NCI-H2171 treated with DMSO at 0.1 percent for 48 hours (cell line): ENCODE data around the gene BEX4.
"Not testable (repeated sequence)": the region's sequence is repeated elsewhere in the genome, so short reads cannot be mapped to it uniquely, and the experiment has no call there.

Source experiments
- DNase-seq: peaks from one replicate; lab custom pipeline; 2025; lab: John Stamatoyannopoulos, UW

BEX4 gene, protein sequence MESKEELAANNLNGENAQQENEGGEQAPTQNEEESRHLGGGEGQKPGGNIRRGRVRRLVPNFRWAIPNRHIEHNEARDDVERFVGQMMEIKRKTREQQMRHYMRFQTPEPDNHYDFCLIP

DNA sequence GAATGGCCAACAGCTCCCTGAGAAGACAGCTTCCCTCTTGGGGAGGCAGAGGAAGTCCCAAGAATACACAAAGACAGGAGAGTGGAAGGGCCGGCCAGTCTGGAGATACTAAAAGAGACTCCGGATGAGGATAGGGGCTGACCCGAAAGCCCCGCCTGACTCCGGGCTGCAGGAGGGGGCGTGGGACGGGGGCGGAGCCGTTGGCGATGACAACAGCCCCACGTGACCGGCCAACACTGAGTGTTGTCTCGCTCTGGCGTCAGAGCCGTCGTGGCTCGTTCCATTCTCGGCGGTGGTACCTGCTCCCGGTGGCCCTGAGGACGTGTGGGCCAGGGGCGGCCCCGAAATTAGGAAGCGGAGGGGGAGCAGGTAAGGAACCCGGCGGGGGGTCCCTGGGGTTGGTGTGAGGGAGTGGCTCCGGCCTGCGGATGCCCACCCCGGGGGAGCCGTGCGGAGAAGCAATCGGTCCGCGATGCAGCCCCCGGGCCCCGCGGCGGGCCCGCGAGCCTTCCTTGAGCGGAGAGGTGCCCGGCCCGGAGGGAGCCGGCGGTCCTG is at the start of gene BEX4:
TSS of gene BEX4 (plus strand) at position 239 of the 555 bp plus-strand sequence. CDS start 1,046 bp downstream, outside the sequence.
- peak; percentile 55 for DNase-seq

DNA sequence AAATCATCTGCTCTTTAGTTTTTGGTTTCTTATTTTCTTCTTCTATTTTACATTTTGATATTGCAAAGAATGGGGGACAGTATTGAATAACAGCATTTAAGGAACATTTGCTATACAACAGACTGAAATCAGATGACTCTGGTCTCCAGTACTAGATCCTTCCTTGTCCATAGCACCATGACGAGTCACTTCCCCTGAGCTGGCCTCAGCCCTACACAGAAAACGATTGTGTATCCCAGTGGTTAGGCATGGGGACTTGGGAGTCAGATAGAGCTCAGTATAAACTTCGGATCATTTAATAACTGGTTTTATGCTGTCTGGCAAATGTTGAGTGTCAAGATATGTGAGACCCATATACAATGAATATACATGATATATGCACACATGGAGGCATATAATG is 44.7 kb upstream of the BEX4 start:
- no peak for DNase-seq

GRCh38 chrX:103171353-103171752 is 43.6 kb upstream of the BEX4 start:
- no peak for DNase-seq

GRCh38 chrX:103175256-103175655 is 39.7 kb upstream of the BEX4 start:
- not testable (repeated sequence) for DNase-seq

GRCh38 chrX:103175944-103176753 is 38.8 kb upstream of the BEX4 start:
- peak; percentile 32 for DNase-seq

GRCh38 chrX:103177556-103177955 is 37.4 kb upstream of the BEX4 start:
- DNase-seq: no peak

- no peak for DNase-seq
These were observed 31.0 kb upstream of the BEX4 start for GRCh38 chrX:103183912-103184311.

- no peak for DNase-seq
These were observed 26.9 kb upstream of the BEX4 start for GRCh38 chrX:103187953-103188475.

DNA sequence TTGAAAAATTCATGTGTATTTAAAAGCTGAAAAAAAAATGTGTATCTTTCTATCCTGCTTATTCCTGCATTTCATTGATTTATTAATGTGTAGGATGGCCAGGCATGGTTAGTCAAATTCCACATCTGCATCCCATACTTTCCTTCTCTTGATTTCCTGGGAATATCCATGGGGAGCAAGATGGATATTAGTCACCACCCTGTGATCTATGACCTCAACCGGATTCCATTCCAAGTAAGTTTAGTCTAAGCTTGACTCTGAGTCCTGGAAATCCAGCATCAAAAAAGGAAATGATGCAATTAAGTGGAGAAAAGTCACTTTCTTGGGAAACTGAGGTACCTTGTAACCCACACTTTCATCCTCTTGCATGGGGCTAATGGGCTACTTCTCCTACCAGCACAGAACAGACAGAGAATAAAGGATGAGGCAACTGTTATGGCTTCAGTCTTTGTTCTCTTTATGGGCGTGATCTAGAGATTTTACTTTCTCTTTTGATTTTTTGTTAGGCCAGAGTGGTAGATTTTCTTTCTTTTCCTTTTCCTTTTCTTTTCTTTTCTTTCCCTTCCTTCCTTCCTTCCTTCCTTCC is 17.1 kb upstream of the BEX4 start:
- no peak for DNase-seq

- not testable (repeated sequence) for DNase-seq
These were observed 16.2 kb upstream of the BEX4 start for GRCh38 chrX:103198668-103199067.

GRCh38 chrX:103201041-103201440 is 13.9 kb upstream of the BEX4 start:
- DNase-seq: no peak

- no peak for DNase-seq
These were observed 4.9 kb upstream of the BEX4 start for GRCh38 chrX:103210056-103210455.

DNA sequence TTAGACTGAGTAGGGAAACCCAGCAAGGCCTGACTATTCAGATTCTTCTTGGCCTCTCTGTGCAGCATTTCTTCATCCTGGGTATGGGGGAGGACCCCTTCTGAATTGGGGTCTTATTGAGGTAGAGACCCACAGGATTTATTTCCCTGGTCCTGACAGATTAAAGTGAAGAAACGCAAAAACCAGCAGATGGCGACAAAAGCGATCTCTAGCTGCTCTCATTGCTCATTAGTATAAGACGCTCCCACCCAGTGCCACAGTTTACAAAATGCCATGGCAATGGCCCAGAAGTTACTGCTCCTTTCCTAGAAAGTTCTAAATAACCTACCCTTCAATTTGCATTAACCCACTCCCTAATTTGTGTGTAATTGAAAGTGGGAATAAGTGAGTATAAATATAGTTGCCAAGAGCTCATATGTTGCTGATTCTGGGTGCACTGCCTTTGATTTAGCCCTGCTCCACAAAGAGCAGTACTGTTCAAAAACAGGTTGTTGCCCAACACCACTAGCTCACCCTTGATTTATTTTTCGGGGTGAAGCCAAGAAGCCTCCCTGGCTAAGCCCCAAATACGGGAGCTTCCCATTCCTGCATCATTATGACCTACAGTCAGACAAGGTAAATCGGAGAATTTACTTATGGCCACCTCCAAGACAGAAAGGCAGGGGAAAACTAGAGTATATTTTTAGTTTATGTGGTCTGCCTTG is 3.7 kb upstream of the BEX4 start:
- DNase-seq: peak; percentile 44

- DNase-seq: no peak
These were observed 2.0 kb upstream of the BEX4 start for GRCh38 chrX:103212749-103213457.

DNA sequence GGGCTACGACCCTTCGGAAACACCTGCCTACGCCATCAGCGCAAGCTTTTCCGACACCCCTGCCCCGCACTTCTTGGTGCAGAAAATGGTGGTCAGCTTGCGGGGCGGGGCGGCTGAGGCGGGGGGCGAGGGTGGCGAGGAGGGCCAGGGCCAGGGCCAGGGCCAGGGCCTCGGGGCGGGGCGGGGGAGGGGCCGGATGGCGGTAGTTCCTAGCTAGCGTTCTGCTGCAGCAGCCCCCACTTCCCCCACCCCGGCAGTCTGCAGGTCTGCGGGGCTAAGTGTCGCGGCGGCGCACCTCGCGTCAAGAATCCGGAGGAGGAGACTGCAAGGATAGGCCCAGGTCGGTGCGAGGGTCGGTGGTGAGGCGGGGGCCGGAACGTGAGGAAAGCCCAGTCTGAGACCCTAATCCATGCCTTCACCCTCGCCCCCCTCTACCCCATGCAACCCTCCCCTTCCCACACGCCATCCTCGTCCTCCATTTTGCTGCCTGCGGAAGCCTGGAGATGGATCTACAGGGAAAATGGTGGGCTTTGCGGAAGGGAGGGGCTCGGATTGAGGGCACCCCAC is 600 bp downstream of the BEX4 start:
- peak; percentile 34 for DNase-seq

DNA sequence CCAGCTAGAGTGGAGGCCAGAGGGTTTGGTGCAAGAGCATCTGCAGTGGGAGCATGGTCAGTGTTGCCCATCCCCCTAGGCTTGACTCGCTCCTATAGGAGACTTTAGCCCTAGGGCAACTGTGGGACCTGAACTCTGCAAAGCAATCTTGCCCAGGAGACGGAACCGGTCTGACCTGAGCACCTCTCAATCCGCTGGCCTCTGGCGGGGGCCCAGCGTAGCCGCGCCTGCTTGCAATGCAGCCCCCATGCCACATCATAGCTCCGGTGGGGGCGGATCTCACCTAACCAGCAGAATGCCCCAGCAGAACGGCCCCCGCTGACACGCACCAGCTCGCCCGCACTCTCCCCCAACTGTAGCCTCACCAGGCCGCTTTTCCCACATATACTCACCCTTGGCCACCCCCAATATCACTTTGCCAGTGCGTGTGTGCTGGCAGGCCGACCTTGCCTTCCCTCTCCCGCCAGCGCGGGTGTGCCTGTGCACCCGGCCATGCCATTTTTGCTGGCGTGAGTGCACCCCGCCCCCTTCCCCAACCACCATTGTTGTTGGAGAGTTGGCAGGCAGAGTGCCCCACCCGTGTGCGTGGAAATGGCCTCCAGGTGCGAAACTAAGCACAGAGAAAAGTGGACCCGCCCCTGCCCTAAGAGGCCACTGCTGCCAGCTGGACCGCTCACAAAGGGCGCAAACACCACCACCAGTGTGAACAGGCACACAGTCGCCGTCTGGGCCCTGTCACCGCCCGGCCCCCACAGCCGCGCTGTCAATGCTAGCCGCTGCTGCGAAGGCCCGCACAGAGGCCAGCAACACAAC is 5.8 kb downstream of the BEX4 start:
- DNase-seq: no peak

- DNase-seq: not testable (repeated sequence)
These were observed 11.0 kb downstream of the BEX4 start for GRCh38 chrX:103225918-103226317.

- no peak for DNase-seq
These were observed 18.4 kb downstream of the BEX4 start for GRCh38 chrX:103233263-103233662.

DNA sequence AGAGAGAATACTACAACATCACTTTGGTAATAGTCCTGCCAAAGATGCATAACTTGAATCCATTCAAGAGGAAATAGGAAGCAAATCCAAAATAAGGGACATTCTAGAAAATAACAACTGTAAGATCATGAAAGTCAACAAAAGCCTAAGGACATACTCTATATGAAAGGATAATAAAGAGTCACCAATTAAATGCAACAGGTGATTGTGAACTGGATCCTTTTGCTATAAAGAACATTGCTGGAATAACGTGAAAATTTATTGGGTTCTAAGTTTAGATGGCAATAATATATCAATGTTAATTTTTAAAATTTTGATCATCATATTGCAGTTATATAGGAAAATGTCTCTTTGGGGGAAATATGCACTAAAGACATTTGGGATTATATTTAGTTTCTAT is 20.0 kb downstream of the BEX4 start:
- DNase-seq: no peak

GRCh38 chrX:103235608-103236007 is 20.7 kb downstream of the BEX4 start:
- DNase-seq: not testable (repeated sequence)
